GM23338 (cell line): ENCODE measurements around the gene AKT1S1. TPM values are rescaled to one million over a fixed set of nuclear protein-coding genes. Genes with fewer than 3 reads are reported as not detected.

Experiments used
- ATAC-seq: fragments of 200-7000 bp; cut with Tn5 transposase; 3 replicates; pipeline ENCODE4 v1.9.1; 2020
- DNase-seq: peaks from one replicate; pipeline ENCODE4 v3.0.0-alpha.2; 2015; ENCODE audit warnings: low spot score
- H2AFZ ChIP-seq: fragments of 200-600 bp; sonication (generic); 2 replicates; pipeline ENCODE4 v1.8.0; 2016; ENCODE audit warnings: antibody characterized with exemption, mild to moderate bottlenecking, moderate library complexity
- H3F3A ChIP-seq: fragments of 200-600 bp; sonication (generic); replicated peaks from 2 replicates; pipeline ENCODE4 v1.8.0; 2017; ENCODE audit warnings: antibody characterized with exemption, mixed run types, low read depth
- H3K27ac ChIP-seq: fragments of 200-600 bp; sonication (generic); 2 replicates; pipeline ENCODE4 v1.6.1; 2016; ENCODE audit warnings: low read depth
- H3K27me3 ChIP-seq: fragments of 200-600 bp; sonication (generic); 2 replicates; pipeline ENCODE4 v1.8.0; 2016; ENCODE audit warnings: mild to moderate bottlenecking, mixed run types, moderate library complexity; ENCODE audit not compliant: insufficient read depth
- H3K36me3 ChIP-seq: fragments of 200-600 bp; sonication (generic); 2 replicates; pipeline ENCODE4 v1.8.0; 2016; ENCODE audit warnings: mild to moderate bottlenecking; ENCODE audit not compliant: insufficient read depth
- H3K4me1 ChIP-seq: fragments of 200-600 bp; sonication (generic); 2 replicates; pipeline ENCODE4 v1.8.0; 2016; ENCODE audit warnings: mild to moderate bottlenecking, moderate library complexity; ENCODE audit not compliant: insufficient read depth
- H3K4me2 ChIP-seq: fragments of 200-600 bp; sonication (generic); 2 replicates; pipeline ENCODE4 v1.7.1; 2017; ENCODE audit warnings: mixed run types
- H3K4me3 ChIP-seq: fragments of 200-600 bp; sonication (generic); 2 replicates; pipeline ENCODE4 v1.6.1; 2016; ENCODE audit warnings: mixed run types
- H3K79me2 ChIP-seq: fragments of 200-600 bp; sonication (generic); replicated peaks from 2 replicates; pipeline ENCODE4 v1.8.0; 2017; ENCODE audit warnings: mild to moderate bottlenecking; ENCODE audit not compliant: insufficient read depth
- H3K9me2 ChIP-seq: fragments of 200-600 bp; sonication (generic); 2 replicates; pipeline ENCODE4 v1.8.0; 2017; ENCODE audit not compliant: insufficient read depth
- H4K20me1 ChIP-seq: fragments of 200-600 bp; sonication (generic); replicated peaks from 2 replicates; pipeline ENCODE4 v1.8.0; 2017; ENCODE audit warnings: mild to moderate bottlenecking; ENCODE audit not compliant: insufficient read depth
- H3K27ac Mint-ChIP-seq: 2 replicates; pipeline ENCODE4 v1.8.0; 2020; ENCODE audit warnings: inconsistent platforms, mild to moderate bottlenecking, moderate library complexity, mixed read lengths
- H3K27me3 Mint-ChIP-seq: 3 replicates; pipeline ENCODE4 v1.8.0; 2022; ENCODE audit warnings: low read depth, mild to moderate bottlenecking, moderate library complexity, mixed read lengths, inconsistent platforms; ENCODE audit not compliant: insufficient read depth, poor library complexity
- H3K36me3 Mint-ChIP-seq: 3 replicates; pipeline ENCODE4 v1.8.0; 2021; ENCODE audit warnings: low read depth, mild to moderate bottlenecking, inconsistent platforms, moderate library complexity, mixed read lengths
- H3K4me1 Mint-ChIP-seq: 3 replicates; pipeline ENCODE4 v1.8.0; 2020; ENCODE audit warnings: mild to moderate bottlenecking, inconsistent platforms, mixed read lengths
- H3K4me3 Mint-ChIP-seq: 3 replicates; pipeline ENCODE4 v1.8.0; 2021; ENCODE audit warnings: moderate library complexity, mild to moderate bottlenecking, inconsistent platforms, mixed read lengths
- H3K9me3 Mint-ChIP-seq: 3 replicates; pipeline ENCODE4 v1.8.0; 2020; ENCODE audit warnings: moderate library complexity, mild to moderate bottlenecking, inconsistent platforms, mixed read lengths
- CREB1 ChIP-seq: fragments of 250-450 bp; sonication (Bioruptor Pico); IDR thresholded peaks from 2 replicates; pipeline ENCODE4 v1.5.0; 2020; ENCODE audit warnings: low read depth, mild to moderate bottlenecking, moderate library complexity
- CTCF ChIP-seq, 2 experiments: fragments of 200-600 bp in 1 of 2; sonication (generic) in 1 of 2; conservative IDR thresholded peaks; 2 replicates each; pipeline versions ENCODE4 v1.5.1 to v1.6.1; 2016 to 2017; ENCODE audit warnings: antibody characterized with exemption in 2 of 2, low read depth in 2 of 2, mild to moderate bottlenecking in 2 of 2, moderate library complexity in 1 of 2
- ETS1 ChIP-seq: IDR thresholded peaks from 2 replicates; pipeline ENCODE4 v1.6.1; 2016; ENCODE audit warnings: antibody characterized with exemption
- JUNB ChIP-seq: IDR thresholded peaks from one replicate; pipeline ENCODE4 v1.6.1; 2016; ENCODE audit warnings: antibody characterized with exemption; ENCODE audit not compliant: unreplicated experiment
- STAT1 ChIP-seq: IDR thresholded peaks from one replicate; pipeline ENCODE4 v1.6.1; 2016; ENCODE audit warnings: antibody characterized with exemption; ENCODE audit not compliant: unreplicated experiment
- polyA plus RNA-seq: library from polyadenylated mRNA; unstranded; fragments of >200 nt; fragmentation: Nextera tagmentation; extraction: Ambion mirVana; gene quantifications from 2 replicates; pipeline ENCODE4 v1.2.1, GENCODE V29; 2016
- total RNA-seq: library from RNA; depleted of rRNA; stranded (reverse); fragments of >200 nt; shearing (Covaris generic); gene quantifications from 2 replicates; pipeline ENCODE4 v1.2.3, GENCODE V29; 2014
- TF ChIP-seq, protein P1 (sequence below): IDR thresholded peaks from one replicate; pipeline ENCODE4 v1.6.1; 2018; ENCODE audit warnings: antibody characterized with exemption; ENCODE audit not compliant: unreplicated experiment

AKT1S1 gene
- total and polyA plus RNA-seq, 2 experiments from 2014 or later: 21.5 to 28.6 TPM

DNA sequence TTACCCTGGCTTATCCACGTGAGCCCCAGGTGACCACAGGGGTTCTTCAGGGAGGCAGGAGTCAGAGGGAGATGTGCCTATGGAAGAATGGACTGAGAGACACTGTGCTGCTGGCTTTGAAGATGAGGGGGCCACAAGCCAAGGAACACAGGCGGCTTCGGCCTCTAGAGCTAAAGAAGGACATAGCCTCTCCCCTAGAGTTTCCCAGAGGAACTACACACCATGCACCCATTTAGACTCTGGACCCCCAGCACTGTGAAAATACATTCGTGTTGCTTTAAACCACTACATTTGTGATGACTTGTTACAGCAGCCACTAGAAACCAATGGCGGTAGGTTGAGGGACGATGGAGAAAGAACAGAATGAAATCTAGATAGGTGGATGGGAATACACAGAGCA, 38.1 kb upstream of the AKT1S1 start:
- no peaks in the 10 kb centered on the region for H3K4me1 ChIP-seq
- H3K4me3 ChIP-seq: no peak overlapping the region
- H3K27ac ChIP-seq: no peak overlapping the region
- H2AFZ ChIP-seq: no peak overlapping the region
- H3K27me3 Mint-ChIP-seq: peaks cover 17% of the 10 kb centered on the region
- no peak overlapping the region for H3K4me2 ChIP-seq
- peaks cover 72% of the 10 kb centered on the region for H4K20me1 ChIP-seq
- H3K4me1 Mint-ChIP-seq: peaks cover 11% of the 10 kb centered on the region
- no peaks in the 10 kb centered on the region for H3K27me3 ChIP-seq
- peaks cover 7% of the 10 kb centered on the region; the same call in 1 of the 2 replicates for H3K36me3 ChIP-seq
- H3F3A ChIP-seq: 0 out of 2 replicates have a peak, but pooled peaks cover 22% of the 10 kb centered on the region
- peak; percentile 11 to 46; a peak in 2 of 4 replicates for TF ChIP-seq CTCF (conservative IDR thresholded peaks at IDR 0.05; ENCODE audit: low read depth in 2 of 2)
- no peak for TF ChIP-seq JUNB
- H3K27ac Mint-ChIP-seq: no peak overlapping the region
- ATAC-seq (no peak), DNase-seq (no peak)
- no peak overlapping the region; the same call in 2 of the 3 replicates for H3K4me3 Mint-ChIP-seq
- H3K79me2 ChIP-seq: peaks cover 68% of the 10 kb centered on the region
- H3K9me3 Mint-ChIP-seq: peaks cover 5% of the 10 kb centered on the region
- no peaks in the 10 kb centered on the region for H3K9me2 ChIP-seq
- H3K36me3 Mint-ChIP-seq: peaks cover 78% of the 10 kb centered on the region

GRCh38 chr19:49913720-49914119, 36.6 kb upstream of the AKT1S1 start:
- Histone ChIP-seq H3K4me3 (no peak overlapping the region), H3K9me2 (no peaks in the 10 kb centered on the region), H3K79me2 (peaks cover 53% of the 10 kb centered on the region), H3K27ac (0 out of 2 replicates have a peak overlapping the region, but pooled peaks have one; percentile 39), H3K36me3 (peaks cover 7% of the 10 kb centered on the region; the same call in 1 of the 2 replicates), H3K4me2 (no peak overlapping the region), H3K4me1 (no peaks in the 10 kb centered on the region), H4K20me1 (peaks cover 60% of the 10 kb centered on the region), H2AFZ (no peak overlapping the region), H3K27me3 (no peaks in the 10 kb centered on the region), H3F3A (0 out of 2 replicates have a peak, but pooled peaks cover 19% of the 10 kb centered on the region)
- H3K27ac Mint-ChIP-seq: 0 out of 2 replicates have a peak overlapping the region, but pooled peaks have one; percentile 74
- peaks cover 9% of the 10 kb centered on the region for H3K4me1 Mint-ChIP-seq
- ATAC-seq (peak; percentile 6; the same call in 2 of the 3 replicates), DNase-seq (no peak)
- H3K36me3 Mint-ChIP-seq: peaks cover 83% of the 10 kb centered on the region
- H3K4me3 Mint-ChIP-seq: no peak overlapping the region
- peaks cover 20% of the 10 kb centered on the region for H3K27me3 Mint-ChIP-seq
- H3K9me3 Mint-ChIP-seq: peaks cover 5% of the 10 kb centered on the region
- TF ChIP-seq CTCF (conservative IDR thresholded peaks at IDR 0.05; ENCODE audit: low read depth in 2 of 2) (no peak; a peak in 1 of 4 replicates), ETS1 (no peak), CREB1 (CRISPR knock-in tag) (no peak), STAT1 (no peak), JUNB (no peak)
- TF ChIP-seq, protein P1, sequence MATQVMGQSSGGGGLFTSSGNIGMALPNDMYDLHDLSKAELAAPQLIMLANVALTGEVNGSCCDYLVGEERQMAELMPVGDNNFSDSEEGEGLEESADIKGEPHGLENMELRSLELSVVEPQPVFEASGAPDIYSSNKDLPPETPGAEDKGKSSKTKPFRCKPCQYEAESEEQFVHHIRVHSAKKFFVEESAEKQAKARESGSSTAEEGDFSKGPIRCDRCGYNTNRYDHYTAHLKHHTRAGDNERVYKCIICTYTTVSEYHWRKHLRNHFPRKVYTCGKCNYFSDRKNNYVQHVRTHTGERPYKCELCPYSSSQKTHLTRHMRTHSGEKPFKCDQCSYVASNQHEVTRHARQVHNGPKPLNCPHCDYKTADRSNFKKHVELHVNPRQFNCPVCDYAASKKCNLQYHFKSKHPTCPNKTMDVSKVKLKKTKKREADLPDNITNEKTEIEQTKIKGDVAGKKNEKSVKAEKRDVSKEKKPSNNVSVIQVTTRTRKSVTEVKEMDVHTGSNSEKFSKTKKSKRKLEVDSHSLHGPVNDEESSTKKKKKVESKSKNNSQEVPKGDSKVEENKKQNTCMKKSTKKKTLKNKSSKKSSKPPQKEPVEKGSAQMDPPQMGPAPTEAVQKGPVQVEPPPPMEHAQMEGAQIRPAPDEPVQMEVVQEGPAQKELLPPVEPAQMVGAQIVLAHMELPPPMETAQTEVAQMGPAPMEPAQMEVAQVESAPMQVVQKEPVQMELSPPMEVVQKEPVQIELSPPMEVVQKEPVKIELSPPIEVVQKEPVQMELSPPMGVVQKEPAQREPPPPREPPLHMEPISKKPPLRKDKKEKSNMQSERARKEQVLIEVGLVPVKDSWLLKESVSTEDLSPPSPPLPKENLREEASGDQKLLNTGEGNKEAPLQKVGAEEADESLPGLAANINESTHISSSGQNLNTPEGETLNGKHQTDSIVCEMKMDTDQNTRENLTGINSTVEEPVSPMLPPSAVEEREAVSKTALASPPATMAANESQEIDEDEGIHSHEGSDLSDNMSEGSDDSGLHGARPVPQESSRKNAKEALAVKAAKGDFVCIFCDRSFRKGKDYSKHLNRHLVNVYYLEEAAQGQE: no peak
